ENCODE data around the gene PROM1.

Gene PROM1

GRCh38 chr4:16018841-16019240 is 65.0 kb downstream of the PROM1 start:
- no peaks in the 10 kb centered on the region for H3K9me3 Mint-ChIP-seq
- no peaks in the 10 kb centered on the region for H3K4me1 Mint-ChIP-seq

GRCh38 chr4:16018061-16018676 is 65.7 kb downstream of the PROM1 start:
- DNase-seq = no peak
- H3K4me1 Mint-ChIP-seq = no peaks in the 10 kb centered on the region
- H3K27me3 Mint-ChIP-seq = peaks cover 27% of the 10 kb centered on the region
- CTCF ChIA-PET = no interaction called here
- H3K36me3 Mint-ChIP-seq = no peaks in the 10 kb centered on the region
- no peak overlapping the region for H3K4me3 Mint-ChIP-seq
- H3K9me3 Mint-ChIP-seq = no peaks in the 10 kb centered on the region
- H3K27ac Mint-ChIP-seq = no peak overlapping the region

More at GRCh38 chr4:16018841-16019240, 65.0 kb downstream of the PROM1 start:
- CTCF ChIA-PET = no interaction called here
- no peak for DNase-seq
- H3K4me3 Mint-ChIP-seq = no peak overlapping the region
- peaks cover 33% of the 10 kb centered on the region for H3K27me3 Mint-ChIP-seq
- no peaks in the 10 kb centered on the region for H3K36me3 Mint-ChIP-seq
- H3K27ac Mint-ChIP-seq = no peak overlapping the region

GRCh38 chr4:16016536-16016935 is 67.3 kb downstream of the PROM1 start:
- Mint-ChIP-seq H3K4me1 (no peaks in the 10 kb centered on the region), H3K9me3 (no peaks in the 10 kb centered on the region), H3K27ac (no peak overlapping the region), H3K27me3 (peaks cover 19% of the 10 kb centered on the region), H3K36me3 (no peaks in the 10 kb centered on the region), H3K4me3 (no peak overlapping the region)
- DNase-seq = no peak
- CTCF ChIA-PET = no interaction called here

GRCh38 chr4:16011173-16011572 is 72.7 kb downstream of the PROM1 start:
- H3K27ac Mint-ChIP-seq = no peak overlapping the region
- no peak overlapping the region for H3K4me3 Mint-ChIP-seq
- H3K36me3 Mint-ChIP-seq = no peaks in the 10 kb centered on the region
- no peak for DNase-seq
- CTCF ChIA-PET = no interaction called here
- peaks cover 14% of the 10 kb centered on the region for H3K27me3 Mint-ChIP-seq
- no peaks in the 10 kb centered on the region for H3K4me1 Mint-ChIP-seq
- H3K9me3 Mint-ChIP-seq = no peaks in the 10 kb centered on the region

- CTCF ChIA-PET = no interaction called here
- no peaks in the 10 kb centered on the region for H3K36me3 Mint-ChIP-seq
- H3K27ac Mint-ChIP-seq = no peak overlapping the region
- no peak overlapping the region for H3K4me3 Mint-ChIP-seq
- DNase-seq = no peak
- peaks cover 19% of the 10 kb centered on the region for H3K27me3 Mint-ChIP-seq
- no peaks in the 10 kb centered on the region for H3K4me1 Mint-ChIP-seq
- H3K9me3 Mint-ChIP-seq = no peaks in the 10 kb centered on the region
Observed at GRCh38 chr4:16009153-16009552, 74.7 kb downstream of the PROM1 start.

GRCh38 chr4:16007471-16008095 is 76.2 kb downstream of the PROM1 start:
- H3K27me3 Mint-ChIP-seq = peaks cover 28% of the 10 kb centered on the region
- CTCF ChIA-PET = no interaction called here
- no peaks in the 10 kb centered on the region for H3K9me3 Mint-ChIP-seq
- H3K27ac Mint-ChIP-seq = no peak overlapping the region
- no peaks in the 10 kb centered on the region for H3K4me1 Mint-ChIP-seq
- H3K4me3 Mint-ChIP-seq = no peak overlapping the region
- DNase-seq = no peak
- no peaks in the 10 kb centered on the region for H3K36me3 Mint-ChIP-seq

GRCh38 chr4:16006771-16007446 is 76.9 kb downstream of the PROM1 start:
- Mint-ChIP-seq H3K27ac (no peak overlapping the region), H3K36me3 (no peaks in the 10 kb centered on the region), H3K27me3 (peaks cover 28% of the 10 kb centered on the region), H3K4me3 (no peak overlapping the region), H3K9me3 (no peaks in the 10 kb centered on the region), H3K4me1 (no peaks in the 10 kb centered on the region)
- CTCF ChIA-PET = no interaction called here
- no peak for DNase-seq

GRCh38 chr4:16005676-16006075 is 78.1 kb downstream of the PROM1 start:
- Mint-ChIP-seq H3K36me3 (no peaks in the 10 kb centered on the region), H3K4me1 (no peaks in the 10 kb centered on the region), H3K27ac (no peak overlapping the region), H3K4me3 (no peak overlapping the region), H3K9me3 (no peaks in the 10 kb centered on the region), H3K27me3 (peaks cover 24% of the 10 kb centered on the region)
- CTCF ChIA-PET = interaction anchor here (0.9 to 1.2 kb wide), 2 partner anchors 125 to 255 kb away, joined by 3 to 5 read pairs; no protein-coding TSS in a partner anchor
- no peak for DNase-seq

GRCh38 chr4:16001484-16001858 is 82.4 kb downstream of the PROM1 start:
- Mint-ChIP-seq H3K27me3 (peaks cover 18% of the 10 kb centered on the region), H3K36me3 (no peaks in the 10 kb centered on the region), H3K9me3 (no peaks in the 10 kb centered on the region), H3K27ac (no peak overlapping the region), H3K4me3 (no peak overlapping the region), H3K4me1 (no peaks in the 10 kb centered on the region)
- DNase-seq = peak; percentile 58
- CTCF ChIA-PET = interaction anchor here (0.6 to 2.4 kb wide), 25 partner anchors 9 to 768 kb away, joined by 3 to 36 read pairs (median 4); no protein-coding TSS in a partner anchor

- Mint-ChIP-seq H3K36me3 (no peaks in the 10 kb centered on the region), H3K4me1 (no peaks in the 10 kb centered on the region), H3K27ac (no peak overlapping the region), H3K27me3 (peaks cover 18% of the 10 kb centered on the region), H3K4me3 (no peak overlapping the region), H3K9me3 (no peaks in the 10 kb centered on the region)
- CTCF ChIA-PET = interaction anchor here (0.7 to 2.4 kb wide), 21 partner anchors 8 to 768 kb away, joined by 3 to 36 read pairs (median 4); no protein-coding TSS in a partner anchor
- no peak for DNase-seq
Observed at GRCh38 chr4:16000708-16001483, 82.9 kb downstream of the PROM1 start.

- no peaks in the 10 kb centered on the region for H3K36me3 Mint-ChIP-seq
- H3K27me3 Mint-ChIP-seq = peaks cover 37% of the 10 kb centered on the region
- H3K4me1 Mint-ChIP-seq = no peaks in the 10 kb centered on the region
- no peak for DNase-seq
- CTCF ChIA-PET = interaction anchor here (0.6 to 2.2 kb wide), 4 partner anchors 8 to 191 kb away, joined by 3 to 8 read pairs (median 4); no protein-coding TSS in a partner anchor
- H3K27ac Mint-ChIP-seq = no peak overlapping the region
- H3K4me3 Mint-ChIP-seq = no peak overlapping the region
- no peaks in the 10 kb centered on the region for H3K9me3 Mint-ChIP-seq
Observed at GRCh38 chr4:15996773-15997172, 87.0 kb downstream of the PROM1 start.

GRCh38 chr4:15995826-15996225 is 88.0 kb downstream of the PROM1 start:
- H3K27me3 Mint-ChIP-seq = peaks cover 40% of the 10 kb centered on the region
- no peak for DNase-seq
- no peaks in the 10 kb centered on the region for H3K36me3 Mint-ChIP-seq
- H3K4me3 Mint-ChIP-seq = no peak overlapping the region
- CTCF ChIA-PET = interaction anchor here (2.2 kb wide), 1 partner anchor 113 kb away, joined by 8 read pairs; no protein-coding TSS in a partner anchor
- no peaks in the 10 kb centered on the region for H3K9me3 Mint-ChIP-seq
- no peaks in the 10 kb centered on the region for H3K4me1 Mint-ChIP-seq
- no peak overlapping the region for H3K27ac Mint-ChIP-seq

GRCh38 chr4:15992167-15992485 is 91.7 kb downstream of the PROM1 start:
- no peaks in the 10 kb centered on the region for H3K36me3 Mint-ChIP-seq

More at GRCh38 chr4:15992167-15992485, 91.7 kb downstream of the PROM1 start:
- H3K27ac Mint-ChIP-seq = no peak overlapping the region
- no peak overlapping the region for H3K4me3 Mint-ChIP-seq
- H3K27me3 Mint-ChIP-seq = peaks cover 47% of the 10 kb centered on the region
- H3K4me1 Mint-ChIP-seq = no peaks in the 10 kb centered on the region
- H3K9me3 Mint-ChIP-seq = no peaks in the 10 kb centered on the region
- DNase-seq = no peak
- CTCF ChIA-PET = interaction anchor here (1.6 kb wide), 1 partner anchor 10 kb away, joined by 5 read pairs; no protein-coding TSS in a partner anchor
